KMS-11 (cell line): ENCODE results near the gene GPRIN3.

Source experiments
- H2AFZ ChIP-seq: fragments of 200-600 bp; sonication (generic); 2 replicates; pipeline ENCODE4 v1.6.1; 2016; ENCODE audit warnings: antibody characterized with exemption, mixed run types, low read depth
- H3K27ac ChIP-seq: fragments of 200-600 bp; sonication (generic); 2 replicates; pipeline ENCODE4 v1.6.1; 2016; ENCODE audit warnings: mild to moderate bottlenecking, mixed run types
- H3K27me3 ChIP-seq: fragments of 200-600 bp; sonication (generic); 2 replicates; pipeline ENCODE4 v1.6.1; 2017; ENCODE audit warnings: mild to moderate bottlenecking, low read depth, mixed run types, moderate library complexity; ENCODE audit not compliant: insufficient read depth
- H3K36me3 ChIP-seq: fragments of 200-600 bp; sonication (generic); 2 replicates; pipeline ENCODE4 v1.6.1; 2017; ENCODE audit warnings: mild to moderate bottlenecking, mixed run types; ENCODE audit not compliant: insufficient read depth
- H3K4me1 ChIP-seq: fragments of 200-600 bp; sonication (generic); 2 replicates; pipeline ENCODE4 v1.6.1; 2016; ENCODE audit warnings: mild to moderate bottlenecking, low read depth, mixed run types; ENCODE audit not compliant: poor library complexity, severe bottlenecking
- H3K4me2 ChIP-seq: fragments of 200-600 bp; sonication (generic); 2 replicates; pipeline ENCODE4 v1.7.0; 2016; ENCODE audit warnings: mild to moderate bottlenecking, mixed run types
- H3K4me3 ChIP-seq: fragments of 200-600 bp; sonication (generic); IDR thresholded peaks from 2 replicates; pipeline ENCODE4 v1.6.1; 2017; ENCODE audit warnings: low read depth, low read length, mixed read lengths; ENCODE audit not compliant: insufficient read depth
- H3K79me2 ChIP-seq: fragments of 200-600 bp; sonication (generic); 2 replicates; pipeline ENCODE4 v1.6.1; 2016; ENCODE audit warnings: low read depth, mixed run types; ENCODE audit not compliant: insufficient read depth
- H3K9ac ChIP-seq: fragments of 200-600 bp; sonication (generic); 2 replicates; pipeline ENCODE4 v1.6.1; 2016; ENCODE audit warnings: mild to moderate bottlenecking, mixed run types
- H4K20me1 ChIP-seq: fragments of 200-600 bp; sonication (generic); 2 replicates; pipeline ENCODE4 v1.6.1; 2016; ENCODE audit warnings: mild to moderate bottlenecking, mixed run types; ENCODE audit not compliant: insufficient read depth
- CTCF ChIP-seq: fragments of 200-600 bp; sonication (generic); conservative IDR thresholded peaks from 2 replicates; pipeline ENCODE4 v1.6.1; 2017; ENCODE audit warnings: low read depth, mild to moderate bottlenecking, antibody characterized with exemption, low read length, moderate library complexity, mixed read lengths

GPRIN3 gene

DNA sequence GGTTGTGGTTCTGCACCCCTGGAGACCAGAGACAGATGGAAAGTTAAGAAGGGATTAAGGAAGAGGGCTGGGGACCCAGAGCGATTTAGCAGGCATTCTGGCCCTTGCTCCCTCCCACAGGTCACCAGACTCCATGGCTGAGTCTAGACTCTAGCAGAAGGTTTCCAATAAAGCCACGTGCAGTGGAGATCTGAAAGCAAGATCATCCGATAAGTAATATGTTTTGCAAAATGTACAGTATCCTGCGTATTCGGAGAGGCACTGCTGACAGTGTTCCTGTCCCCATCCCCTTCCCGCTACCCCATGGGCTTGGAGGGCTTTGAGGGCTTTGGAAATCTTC lies 531 bp upstream of the GPRIN3 start:
- no peaks in the 10 kb centered on the region for H3K27me3 ChIP-seq
- peak overlapping the region; percentile 89 for H3K27ac ChIP-seq
- peak overlapping the region; percentile 92 for H3K4me3 ChIP-seq
- H3K79me2 ChIP-seq, result peaks cover 50% of the 10 kb centered on the region
- no peak for TF ChIP-seq CTCF
- H3K4me1 ChIP-seq, result peaks cover 17% of the 10 kb centered on the region
- H2AFZ ChIP-seq, result peak overlapping the region; percentile 84
- H3K4me2 ChIP-seq, result peak overlapping the region; percentile 98
- H3K9ac ChIP-seq, result peak overlapping the region; percentile 71
- no peaks in the 10 kb centered on the region for H4K20me1 ChIP-seq
- no peaks in the 10 kb centered on the region for H3K36me3 ChIP-seq

- Histone ChIP-seq H3K79me2 (peaks cover 60% of the 10 kb centered on the region), H3K27ac (peak overlapping the region; percentile 89), H3K4me3 (peak overlapping the region; percentile 89), H3K36me3 (no peaks in the 10 kb centered on the region), H4K20me1 (no peaks in the 10 kb centered on the region), H2AFZ (peak overlapping the region; percentile 84), H3K4me1 (peaks cover 25% of the 10 kb centered on the region), H3K9ac (peak overlapping the region; percentile 71), H3K27me3 (no peaks in the 10 kb centered on the region), H3K4me2 (peak overlapping the region; percentile 98)
- TF ChIP-seq CTCF, result no peak
These were observed 488 bp downstream of the GPRIN3 start for GRCh38 chr4:89307178-89307445.

DNA sequence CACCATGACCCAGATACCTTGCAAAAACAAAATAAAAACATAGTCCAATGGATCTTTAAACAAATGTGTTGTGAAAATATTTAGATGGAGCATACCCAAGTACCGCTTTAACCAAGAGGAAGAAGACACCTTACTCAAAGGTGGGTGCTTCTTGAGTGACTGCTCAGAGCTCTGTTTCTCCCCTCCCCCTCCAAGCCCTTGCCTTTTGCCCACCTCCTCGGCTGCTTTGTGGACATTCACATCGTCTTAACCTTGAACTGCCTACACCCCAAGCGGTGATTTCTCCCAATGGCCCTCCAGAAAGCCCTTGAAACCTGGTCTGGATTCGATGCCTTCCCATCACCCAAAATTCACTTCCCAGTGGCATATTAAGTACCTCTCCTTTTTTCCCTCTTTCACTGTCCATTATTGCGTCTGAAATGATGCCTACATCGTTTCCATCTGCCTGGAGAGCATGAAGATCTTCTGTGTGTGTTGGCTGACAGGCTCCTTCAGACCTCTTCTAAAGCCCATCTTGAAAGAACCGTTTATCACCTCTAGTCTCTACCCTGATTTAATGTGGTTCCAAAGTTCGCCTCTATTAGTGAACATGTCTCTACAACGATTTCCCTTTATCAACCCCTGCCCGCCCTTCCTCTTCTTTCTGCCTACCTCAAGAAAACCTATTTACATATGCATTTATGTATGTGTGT lies 968 bp downstream of the GPRIN3 start:
- Histone ChIP-seq H3K27ac (peak overlapping the region; percentile 89), H3K79me2 (peaks cover 65% of the 10 kb centered on the region), H4K20me1 (no peaks in the 10 kb centered on the region), H3K4me3 (no peak overlapping the region), H3K4me1 (peaks cover 30% of the 10 kb centered on the region), H2AFZ (no peak overlapping the region), H3K4me2 (peak overlapping the region; percentile 98), H3K9ac (peak overlapping the region; percentile 71), H3K36me3 (no peaks in the 10 kb centered on the region), H3K27me3 (no peaks in the 10 kb centered on the region)
- no peak for TF ChIP-seq CTCF

DNA sequence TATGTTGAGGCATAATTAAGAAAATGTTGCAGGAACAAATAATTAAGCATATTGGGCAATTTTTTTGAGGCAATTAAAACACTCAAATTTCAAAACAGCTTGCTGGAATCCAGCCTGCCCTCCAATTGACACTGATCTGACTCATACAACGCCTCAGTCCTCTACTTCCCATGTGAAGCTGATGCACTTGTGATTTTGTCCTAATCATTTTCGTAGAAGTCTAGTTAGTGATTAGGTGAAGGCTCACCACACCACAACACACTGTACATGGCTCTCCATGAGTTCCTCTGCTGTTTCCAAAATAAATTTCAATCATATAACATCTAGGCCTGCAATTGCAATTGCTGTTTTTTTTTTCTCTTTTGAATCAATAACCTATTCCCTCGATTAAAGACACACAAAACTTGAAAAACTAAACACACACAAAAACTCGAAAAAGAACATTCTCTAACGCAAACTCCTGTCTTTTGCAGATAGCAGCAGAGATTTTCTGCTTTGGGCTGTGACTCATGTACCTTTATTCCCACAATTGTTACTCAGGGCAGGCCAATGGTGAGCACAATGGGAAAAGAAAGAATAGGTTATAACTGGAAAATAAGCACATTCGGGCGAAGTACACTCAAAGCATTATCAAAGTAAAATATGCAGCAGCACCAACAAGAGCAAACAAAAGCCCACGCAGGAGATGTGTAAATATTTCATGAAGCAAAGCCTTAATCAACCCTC lies 1.7 kb downstream of the GPRIN3 start:
- H3K27me3 ChIP-seq, result no peaks in the 10 kb centered on the region
- H3K4me1 ChIP-seq, result peaks cover 37% of the 10 kb centered on the region
- H3K27ac ChIP-seq, result peak overlapping the region; percentile 89
- H3K79me2 ChIP-seq, result peaks cover 73% of the 10 kb centered on the region
- peak overlapping the region; percentile 71 for H3K9ac ChIP-seq
- H3K36me3 ChIP-seq, result no peaks in the 10 kb centered on the region
- TF ChIP-seq CTCF, result no peak
- no peaks in the 10 kb centered on the region for H4K20me1 ChIP-seq
- H3K4me3 ChIP-seq, result no peak overlapping the region
- peak overlapping the region; percentile 98 for H3K4me2 ChIP-seq
- no peak overlapping the region for H2AFZ ChIP-seq
